H9 (cell line): Measurements from ENCODE around the gene RAP1GAP. TPM values are rescaled to one million over a fixed set of nuclear protein-coding genes. Genes with fewer than 3 reads are reported as not detected.

Experiments
- DNase-seq: peaks from one replicate; pipeline ENCODE4 v3.0.0-alpha.2; 2017
- H2AFZ ChIP-seq: one replicate; pipeline ENCODE4 v1.6.1; 2013; ENCODE audit warnings: mild to moderate bottlenecking, low read length, control low read depth, moderate library complexity
- H2AK5ac ChIP-seq: 2 replicates; pipeline ENCODE4 v1.6.1; 2013; ENCODE audit warnings: low read length, control low read depth, mixed read lengths; ENCODE audit not compliant: insufficient read length
- H2BK120ac ChIP-seq: one replicate; pipeline ENCODE4 v1.6.1; 2013; ENCODE audit warnings: low read depth, mild to moderate bottlenecking, low read length, control low read depth, inconsistent platforms; ENCODE audit not compliant: poor library complexity, severe bottlenecking
- H2BK12ac ChIP-seq: 2 replicates; pipeline ENCODE4 v1.6.1; 2013; ENCODE audit warnings: low read length, control low read depth, mixed read lengths, low read depth; ENCODE audit not compliant: insufficient read length
- H2BK15ac ChIP-seq: 2 replicates; pipeline ENCODE4 v1.6.1; 2013; ENCODE audit warnings: low read depth, low read length, control low read depth
- H2BK20ac ChIP-seq: one replicate; pipeline ENCODE4 v1.6.1; 2013; ENCODE audit warnings: low read depth, mild to moderate bottlenecking, low read length, control low read depth, inconsistent platforms; ENCODE audit not compliant: poor library complexity, severe bottlenecking
- H2BK5ac ChIP-seq: 2 replicates; pipeline ENCODE4 v1.6.1; 2013; ENCODE audit warnings: low read length, control low read depth, mixed read lengths; ENCODE audit not compliant: insufficient read length
- H3K14ac ChIP-seq: 2 replicates; pipeline ENCODE4 v1.6.1; 2013; ENCODE audit warnings: low read length, control low read depth; ENCODE audit not compliant: insufficient read depth
- H3K18ac ChIP-seq: 2 replicates; pipeline ENCODE4 v1.6.1; 2013; ENCODE audit warnings: low read depth, mild to moderate bottlenecking, mixed read lengths, low read length, control low read depth; ENCODE audit not compliant: insufficient read length
- H3K23ac ChIP-seq: 2 replicates; pipeline ENCODE4 v1.6.1; 2013; ENCODE audit warnings: low read length, control low read depth, mixed read lengths, low read depth; ENCODE audit not compliant: insufficient read length
- H3K23me2 ChIP-seq: 2 replicates; pipeline ENCODE4 v1.6.1; 2013; ENCODE audit warnings: low read depth, mild to moderate bottlenecking, mixed read lengths, low read length, control low read depth; ENCODE audit not compliant: insufficient read length, poor library complexity, severe bottlenecking
- H3K27ac ChIP-seq: 2 replicates; pipeline ENCODE4 v1.5.1; 2013; ENCODE audit warnings: low read length, control low read depth, mixed read lengths, low read depth; ENCODE audit not compliant: insufficient read length
- H3K27me3 ChIP-seq: 2 replicates; pipeline ENCODE4 v1.6.1; 2013; ENCODE audit warnings: low read length, control low read depth, inconsistent platforms; ENCODE audit not compliant: insufficient read depth
- H3K4ac ChIP-seq: 2 replicates; pipeline ENCODE4 v1.6.1; 2013; ENCODE audit warnings: low read depth, mild to moderate bottlenecking, control low read depth, inconsistent platforms, low read length, moderate library complexity
- H3K4me1 ChIP-seq: 2 replicates; pipeline ENCODE4 v1.6.1; 2013; ENCODE audit warnings: low read length, control low read depth, inconsistent platforms; ENCODE audit not compliant: insufficient read depth
- H3K4me2 ChIP-seq: 2 replicates; pipeline ENCODE4 v1.6.1; 2013; ENCODE audit warnings: low read length, control low read depth, mixed read lengths; ENCODE audit not compliant: insufficient read length, insufficient read depth
- H3K56ac ChIP-seq: 2 replicates; pipeline ENCODE4 v1.6.1; 2013; ENCODE audit warnings: low read depth, mild to moderate bottlenecking, mixed read lengths, low read length, control low read depth; ENCODE audit not compliant: insufficient read length
- H3K79me1 ChIP-seq: 2 replicates; pipeline ENCODE4 v1.6.1; 2013; ENCODE audit warnings: low read depth, mild to moderate bottlenecking, moderate library complexity, low read length, control low read depth, inconsistent platforms; ENCODE audit not compliant: insufficient read depth, poor library complexity, severe bottlenecking
- H3K79me2 ChIP-seq: 2 replicates; pipeline ENCODE4 v1.6.1; 2013; ENCODE audit warnings: low read length, control low read depth, inconsistent platforms; ENCODE audit not compliant: insufficient read depth
- H3K9ac ChIP-seq: 2 replicates; pipeline ENCODE4 v1.6.1; 2013; ENCODE audit warnings: low read length, control low read depth, mixed read lengths; ENCODE audit not compliant: insufficient read length; ENCODE audit errors: extremely low read depth
- H3K9me3 ChIP-seq: one replicate; pipeline ENCODE4 v1.6.1; 2013; ENCODE audit warnings: low read depth, low read length, inconsistent platforms; ENCODE audit not compliant: control insufficient read depth
- H3T11ph ChIP-seq: one replicate; pipeline ENCODE4 v1.6.1; 2013; ENCODE audit warnings: mild to moderate bottlenecking, low read length, control low read depth, inconsistent platforms
- H4K20me1 ChIP-seq: one replicate; pipeline ENCODE4 v1.6.1; 2013; ENCODE audit not compliant: control insufficient read depth, insufficient read length, insufficient read depth
- H4K5ac ChIP-seq: 2 replicates; pipeline ENCODE4 v1.6.1; 2013; ENCODE audit warnings: low read depth, mild to moderate bottlenecking, mixed read lengths, low read length, control low read depth; ENCODE audit not compliant: insufficient read length
- H4K8ac ChIP-seq: replicated peaks from 2 replicates; pipeline ENCODE4 v1.6.1; 2013; ENCODE audit warnings: low read length, control low read depth, mixed read lengths, low read depth; ENCODE audit not compliant: insufficient read length
- H4K91ac ChIP-seq: 2 replicates; pipeline ENCODE4 v1.6.1; 2013; ENCODE audit warnings: low read depth, mild to moderate bottlenecking, moderate library complexity, mixed read lengths, low read length, control low read depth; ENCODE audit not compliant: insufficient read length
- H3K27ac Mint-ChIP-seq, 3 experiments: 2 replicates in 2 of 3; 3 replicates in 1 of 3; pipeline ENCODE4 v1.8.0; 2020 to 2021; ENCODE audit warnings: mixed read lengths in 3 of 3, mild to moderate bottlenecking in 1 of 3, moderate library complexity in 1 of 3
- H3K27me3 Mint-ChIP-seq: 2 replicates; pipeline ENCODE4 v1.8.0; 2021; ENCODE audit warnings: low read depth, mild to moderate bottlenecking, moderate library complexity, mixed read lengths
- H3K36me3 Mint-ChIP-seq, 3 experiments: 2 replicates in 2 of 3; 3 replicates in 1 of 3; pipeline ENCODE4 v1.8.0; 2020 to 2021; ENCODE audit warnings: low read depth in 3 of 3, mixed read lengths in 3 of 3; ENCODE audit not compliant: insufficient read depth in 1 of 3
- H3K4me1 Mint-ChIP-seq, 2 experiments: 2 replicates each; pipeline ENCODE4 v1.8.0; 2020; ENCODE audit warnings: mixed read lengths in 2 of 2
- H3K4me3 Mint-ChIP-seq, 2 experiments: 2 replicates in 1 of 2; 3 replicates in 1 of 2; pipeline ENCODE4 v1.8.0; 2020 to 2021; ENCODE audit warnings: mild to moderate bottlenecking in 2 of 2, mixed read lengths in 2 of 2, moderate library complexity in 1 of 2
- H3K9me3 Mint-ChIP-seq, 2 experiments: 2 replicates in 1 of 2; 3 replicates in 1 of 2; pipeline ENCODE4 v1.8.0; 2020; ENCODE audit warnings: mild to moderate bottlenecking in 2 of 2, mixed read lengths in 2 of 2, moderate library complexity in 1 of 2
- CTCF ChIP-seq: fragments of 200-600 bp; sonication (generic); conservative IDR thresholded peaks from 3 replicates; pipeline ENCODE4 v1.8.0; 2021; ENCODE audit warnings: antibody characterized with exemption, mild to moderate bottlenecking
- WGBS: extraction: QIAGEN DNeasy Blood & Tissue Kit; methylation state at CpG from one replicate; pipeline ENCODE4 v1.1.7; 2013; ENCODE audit warnings: missing lambda C conversion rate, low lambda C conversion rate, mixed read lengths; ENCODE audit not compliant: insufficient read length; ENCODE audit errors: extremely low coverage; 5-methylcytosine and 5-hydroxymethylcytosine counted together
- total RNA-seq: library from RNA; stranded (reverse); gene quantifications from 2 replicates; pipeline ENCODE4 v1.2.1, GENCODE V29; 2021

RAP1GAP gene
- total RNA-seq, 1 experiment from 2014 or later, result 7.9 TPM

GRCh38 chr1:21668232-21668950 lies 766 bp downstream of the RAP1GAP start:
- no CpG with 5 or more reads among the region's 33 CpGs for WGBS
- Histone ChIP-seq H3K4me1 (no peaks in the 10 kb centered on the region; the same call in 1 of the 2 replicates), H2BK15ac (no peak overlapping the region), H3T11ph (no peak overlapping the region), H2AK5ac (no peak overlapping the region), H3K23me2 (peaks cover 14% of the 10 kb centered on the region), H3K9me3 (no peaks in the 10 kb centered on the region), H2BK12ac (no peak overlapping the region), H3K18ac (no peak overlapping the region), H2AFZ (no peak overlapping the region), H3K9ac (no peak overlapping the region), H4K5ac (no peak overlapping the region), H3K79me1 (no peaks in the 10 kb centered on the region), H3K27me3 (no peaks in the 10 kb centered on the region; the same call in 1 of the 2 replicates), H4K8ac (no peak overlapping the region), H3K4ac (no peak overlapping the region), H3K23ac (no peak overlapping the region), H2BK20ac (no peak overlapping the region), H4K20me1 (no peaks in the 10 kb centered on the region), H3K14ac (no peak overlapping the region), H3K27ac (no peak overlapping the region), H3K4me2 (peak overlapping the region; percentile 81), H3K56ac (no peak overlapping the region), H4K91ac (no peak overlapping the region), H3K79me2 (no peaks in the 10 kb centered on the region), H2BK5ac (no peak overlapping the region), H2BK120ac (no peak overlapping the region)
- Mint-ChIP-seq H3K27me3 (peaks cover 28% of the 10 kb centered on the region), H3K9me3 (no peaks in the 10 kb centered on the region), H3K4me1 (peaks cover 37 to 51% of the 10 kb centered on the region in 2 experiments), H3K36me3 (no peaks in the 10 kb centered on the region; a peak in 1 of 7 replicates), H3K4me3 (peak overlapping the region; percentile 65 to 73), H3K27ac (no peak overlapping the region)
- no peak for DNase-seq
- no peak; the same call in 2 of the 3 replicates for TF ChIP-seq CTCF
